Hematopoietic multipotent progenitor cell (in vitro differentiated cells): Measurements from ENCODE around the gene REM1. TPM values are rescaled to one million over a fixed set of nuclear protein-coding genes. Genes with fewer than 3 reads are reported as not detected.

Experiments used
- DNase-seq, 3 donors: peaks; one replicate each; pipeline ENCODE4 v3.0.0-alpha.2; 2011 to 2015; ENCODE audit warnings: low read depth in 2 of 3, low spot score in 2 of 3
- total RNA-seq: library from RNA; depleted of rRNA; stranded (reverse); fragments of >200 nt; gene quantifications from one replicate; pipeline ENCODE4 v1.2.3, GENCODE V29; 2012

REM1 gene
- total RNA-seq, 1 donor, result 0.27 TPM

DNA sequence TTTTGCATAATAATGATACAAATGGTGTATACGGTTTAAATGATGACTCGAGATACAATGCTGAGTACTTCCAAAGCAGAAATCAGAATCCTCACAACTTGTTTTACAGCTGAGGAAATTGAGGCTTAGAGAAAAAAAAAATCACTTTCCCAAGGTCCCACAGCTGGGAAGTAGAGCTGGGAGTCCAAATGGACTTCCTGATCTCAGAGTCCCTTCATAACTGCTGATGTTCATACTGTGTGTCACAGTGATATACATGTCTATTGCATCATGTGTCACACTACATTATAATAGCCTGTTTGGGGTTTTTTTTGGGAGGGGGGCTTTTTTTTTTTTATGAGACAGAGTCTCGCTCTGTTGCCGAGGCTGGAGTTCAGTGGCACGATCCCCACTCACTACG, 47.6 kb downstream of the REM1 start:
- no peak for DNase-seq

DNA sequence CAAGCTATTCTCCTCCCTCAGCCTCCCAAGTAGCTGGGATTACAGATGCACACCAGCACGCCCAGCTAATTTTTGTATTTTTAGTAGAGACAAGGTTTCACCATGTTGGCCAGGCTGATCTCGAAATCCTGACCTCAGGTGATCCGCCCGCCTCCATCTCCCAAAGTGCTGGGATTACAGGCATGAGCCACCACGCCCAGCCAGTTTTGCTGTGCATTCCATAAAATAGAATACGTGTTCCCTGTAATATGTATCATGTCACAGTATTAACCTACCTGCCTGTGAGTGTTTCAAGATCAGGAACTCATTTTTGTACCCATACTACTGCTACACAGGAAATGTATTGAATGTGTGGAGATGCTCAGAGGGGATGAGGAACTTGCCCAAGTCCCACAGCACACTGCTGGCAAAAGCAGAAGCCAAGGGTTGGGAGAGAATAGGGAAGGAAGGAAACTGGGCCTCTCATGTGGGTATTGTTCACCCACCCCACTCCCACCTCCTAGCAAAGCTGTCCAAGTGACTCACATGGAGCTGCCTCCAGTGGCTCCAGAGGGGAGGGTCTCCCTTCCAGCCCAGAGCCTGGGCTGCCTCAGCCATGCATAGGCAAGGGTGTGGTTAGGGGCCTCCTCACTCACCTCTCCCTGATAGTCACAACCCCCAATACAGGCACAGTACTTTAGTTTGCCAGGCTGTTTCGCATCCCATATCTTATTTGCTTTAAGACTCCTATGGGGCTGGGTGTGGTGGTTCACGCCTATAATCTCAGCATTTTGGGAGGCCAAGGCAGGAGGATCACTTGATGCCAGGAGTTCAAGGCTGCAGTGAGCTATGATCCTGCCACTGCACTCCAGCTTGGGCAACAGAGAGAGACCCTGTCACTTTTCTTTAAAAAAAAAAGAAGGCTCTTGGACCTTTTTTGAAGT, 48.5 kb downstream of the REM1 start:
- peak in 2 of 3 donors; percentile 79 to 81 for DNase-seq

DNA sequence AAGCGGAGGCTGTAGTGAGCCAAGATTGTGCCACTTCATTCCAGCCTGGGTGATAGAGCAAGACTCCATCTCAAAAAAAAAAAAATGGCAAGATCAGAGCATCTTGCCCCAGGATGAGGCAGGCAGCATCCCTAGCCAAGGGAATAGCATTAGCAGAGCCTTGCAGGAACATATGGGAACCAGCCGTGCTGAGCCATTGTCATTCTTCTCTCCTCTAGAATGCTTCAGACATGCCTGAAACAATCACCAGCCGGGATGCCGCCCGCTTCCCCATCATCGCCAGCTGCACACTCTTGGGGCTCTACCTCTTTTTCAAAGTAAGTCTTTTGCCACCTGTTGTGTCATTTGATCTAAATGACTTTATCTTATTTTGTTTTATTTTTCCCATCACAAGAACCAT, 52.2 kb downstream of the REM1 start:
- no peak for DNase-seq

Other genes starting within 250 kb of the REM1 start
- gene DEFB115, start 217.6 kb upstream of the REM1 start, total RNA-seq, result not detected
- gene DEFB116, start 166.7 kb upstream of the REM1 start, total RNA-seq, result not detected
- gene DEFB118, start 106.7 kb upstream of the REM1 start, total RNA-seq, result not detected
- not detected for gene DEFB119, start 84.7 kb upstream of the REM1 start, total RNA-seq
- not detected for gene DEFB121, start 69.1 kb upstream of the REM1 start, total RNA-seq
- not detected for gene DEFB123, start 34.7 kb upstream of the REM1 start, total RNA-seq
- gene DEFB124, start 161 bp upstream of the REM1 start, total RNA-seq, result not detected
- gene HM13, start 39.2 kb downstream of the REM1 start, total RNA-seq, result 82.7 TPM
- 1,163 TPM for gene ID1, start 130.0 kb downstream of the REM1 start, total RNA-seq
- gene COX4I2, start 162.6 kb downstream of the REM1 start, total RNA-seq, result not detected
- 48.7 TPM for gene BCL2L1, start 247.6 kb downstream of the REM1 start, total RNA-seq